Stimulated activated CD8-positive, alpha-beta memory T cell treated with anti-CD3 and anti-CD28 coated beads, Interleukin-4, amount 100 ng/mL, for 24 hours (primary cell): Measurements from ENCODE around the gene IL19.
"Not testable (repeated sequence)": the region's sequence is repeated elsewhere in the genome, so short reads cannot be mapped to it uniquely, and the experiment has no call there.

Experiments
- DNase-seq: peaks from one replicate; pipeline ENCODE4 v3.0.0-alpha.2; 2020; ENCODE audit warnings: low read depth

IL19 gene

GRCh38 chr1:206833801-206834200, 63.2 kb downstream of the IL19 start:
- no peak for DNase-seq

DNA sequence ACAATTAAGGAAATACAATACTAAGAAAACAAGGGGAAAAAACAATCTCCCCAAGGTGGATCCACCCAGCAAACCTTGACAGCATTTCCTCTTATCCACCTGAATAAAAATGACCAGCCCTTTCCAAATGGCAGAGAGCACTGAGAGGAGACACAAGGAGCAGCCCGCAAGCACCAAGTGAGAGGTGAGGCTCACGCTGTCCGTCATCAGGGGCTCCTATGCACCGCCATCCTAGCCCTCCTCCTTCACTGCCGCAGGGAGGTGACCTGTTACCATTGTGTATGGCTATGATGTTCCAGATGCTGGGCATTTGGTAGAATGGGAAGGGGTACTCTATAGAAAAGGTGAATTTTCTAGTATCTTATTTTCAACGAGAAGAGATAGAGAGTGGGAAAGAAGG, 63.6 kb downstream of the IL19 start:
- DNase-seq, result no peak

DNA sequence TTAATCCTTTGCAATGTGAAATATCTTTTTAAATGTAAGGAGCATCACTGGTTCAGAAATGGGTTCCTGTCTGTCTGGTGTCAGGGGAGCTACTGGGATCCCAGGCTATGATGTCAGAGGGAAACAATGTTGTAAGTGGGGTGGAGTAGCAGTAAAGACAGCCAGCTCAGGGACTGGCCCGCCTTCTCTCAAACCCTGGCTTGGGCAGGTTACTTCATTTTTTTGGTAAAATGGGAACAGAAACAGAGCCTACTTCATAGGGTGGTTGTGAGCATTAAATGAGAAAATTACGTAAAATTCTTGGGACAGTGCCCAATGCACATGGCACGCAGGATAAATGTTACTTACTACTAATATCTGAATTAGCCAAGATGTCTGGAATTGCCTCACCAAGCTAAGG, 64.1 kb downstream of the IL19 start:
- no peak for DNase-seq

DNA sequence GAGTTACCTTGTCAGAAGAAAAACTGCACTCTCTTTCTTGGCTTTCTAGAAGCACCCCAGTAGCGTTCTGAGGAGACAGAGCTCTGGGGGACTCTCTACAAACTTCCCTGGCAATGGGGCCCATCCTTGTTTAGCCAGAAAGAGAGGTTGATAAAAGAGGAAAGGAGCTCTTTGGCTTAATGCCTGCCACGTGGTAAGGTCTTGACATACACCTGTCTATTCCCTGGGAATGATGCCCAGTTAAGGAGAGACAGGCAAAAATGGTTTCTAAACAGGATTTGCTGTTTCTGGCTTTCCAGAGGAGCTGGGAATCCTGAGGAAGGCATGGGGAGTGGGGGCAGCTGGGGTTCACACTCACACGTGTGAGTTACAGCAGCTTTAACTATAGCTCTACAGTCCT, 64.6 kb downstream of the IL19 start:
- DNase-seq, result no peak

- no peak for DNase-seq
These were observed 65.5 kb downstream of the IL19 start for GRCh38 chr1:206836111-206836510.

GRCh38 chr1:206839006-206839560, 68.5 kb downstream of the IL19 start:
- DNase-seq, result no peak

DNA sequence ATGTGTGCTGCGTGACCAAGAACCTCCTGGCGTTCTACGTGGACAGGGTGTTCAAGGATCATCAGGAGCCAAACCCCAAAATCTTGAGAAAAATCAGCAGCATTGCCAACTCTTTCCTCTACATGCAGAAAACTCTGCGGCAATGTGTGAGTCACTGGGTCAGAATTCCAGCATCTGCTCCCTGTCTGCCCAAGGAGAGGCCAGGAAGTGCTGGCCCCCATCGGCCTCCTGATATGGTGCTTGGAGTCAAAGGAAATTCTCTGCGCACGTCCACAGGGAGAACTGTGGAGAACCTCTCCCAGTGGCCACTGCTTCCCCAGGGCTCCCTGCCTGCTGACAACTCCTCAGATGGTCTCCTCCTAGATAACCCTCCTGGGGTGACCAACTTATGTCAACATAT, 69.3 kb downstream of the IL19 start:
- DNase-seq, result no peak

- DNase-seq, result no peak
These were observed 71.2 kb downstream of the IL19 start for GRCh38 chr1:206841609-206842323.

DNA sequence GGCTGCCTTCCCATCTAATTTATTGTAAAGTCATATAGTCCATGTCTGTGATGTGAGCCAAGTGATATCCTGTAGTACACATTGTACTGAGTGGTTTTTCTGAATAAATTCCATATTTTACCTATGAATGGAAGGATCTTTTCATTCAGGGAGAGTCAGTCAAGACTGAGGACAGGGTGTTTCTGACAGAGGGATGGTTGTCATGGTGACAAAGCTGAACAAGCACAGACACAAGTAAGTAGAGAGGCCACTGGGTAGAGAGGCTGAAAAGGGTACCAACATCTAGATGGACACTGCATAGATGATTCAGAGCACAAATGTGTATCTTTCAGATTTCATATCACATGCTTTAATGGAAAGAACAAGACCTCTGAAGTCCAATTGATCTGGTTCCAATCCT, 72.3 kb downstream of the IL19 start:
- no peak for DNase-seq

- no peak for DNase-seq
These were observed 73.1 kb downstream of the IL19 start for GRCh38 chr1:206843626-206844025.

- DNase-seq, result no peak
These were observed 75.9 kb downstream of the IL19 start for GRCh38 chr1:206846487-206846886.

GRCh38 chr1:206847337-206847834, 76.8 kb downstream of the IL19 start:
- no peak for DNase-seq

DNA sequence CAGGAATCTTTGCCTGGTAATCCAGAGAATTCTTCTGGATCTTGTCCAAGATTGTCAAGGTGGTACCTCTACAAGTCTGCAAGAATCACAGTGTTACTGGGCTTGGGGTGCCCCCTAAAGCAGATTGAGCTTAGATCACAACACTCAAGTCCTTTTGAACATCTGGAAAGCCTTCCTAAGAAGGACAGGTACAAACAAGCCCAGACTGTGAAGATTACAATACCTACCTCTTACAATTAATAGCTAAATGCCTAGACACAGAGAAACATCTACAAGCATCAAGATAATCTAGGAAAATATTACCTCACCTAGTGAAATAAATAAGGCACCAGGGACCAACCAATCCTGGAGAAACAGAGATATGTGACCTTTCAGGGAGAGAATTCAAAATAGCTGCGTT, 77.4 kb downstream of the IL19 start:
- no peak for DNase-seq

DNA sequence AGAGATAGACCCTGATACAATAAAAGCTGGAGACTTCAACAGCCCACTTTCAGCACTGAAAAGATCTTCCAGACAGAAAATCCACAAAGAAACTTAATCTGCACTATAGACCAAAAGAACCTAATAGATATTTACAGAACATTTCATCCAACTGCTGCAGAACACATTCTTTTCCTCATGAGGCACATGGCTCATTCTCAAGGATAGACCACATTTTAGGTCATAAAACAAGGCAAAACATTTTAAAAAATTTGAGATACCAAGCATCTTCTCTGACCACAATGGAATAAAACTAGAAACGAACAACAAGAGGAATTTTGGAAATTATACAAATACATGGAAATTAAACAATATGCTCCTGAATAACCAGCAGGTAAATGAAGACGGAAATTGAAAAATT, 79.8 kb downstream of the IL19 start:
- no peak for DNase-seq

- no peak for DNase-seq
These were observed 80.9 kb downstream of the IL19 start for GRCh38 chr1:206851341-206852010.

DNA sequence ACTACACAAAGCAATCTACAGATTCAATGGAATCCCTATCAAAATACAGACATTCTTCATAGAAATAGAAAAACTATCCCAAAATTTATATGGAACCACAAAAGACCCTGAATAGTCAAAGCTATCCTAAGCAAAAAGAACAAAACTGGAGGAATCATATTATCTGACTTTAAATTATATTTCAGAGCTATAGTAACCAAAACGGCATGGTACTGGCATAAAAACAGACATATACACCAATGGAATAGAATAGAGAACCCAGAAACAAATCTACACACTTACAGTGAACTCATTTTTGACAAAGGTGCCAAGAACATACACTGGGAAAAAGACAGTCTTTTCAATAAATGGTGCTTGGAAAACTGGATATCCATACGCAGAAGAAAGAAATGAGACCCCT, 82.1 kb downstream of the IL19 start:
- not testable (repeated sequence) for DNase-seq

- DNase-seq, result not testable (repeated sequence)
These were observed 83.1 kb downstream of the IL19 start for GRCh38 chr1:206853696-206854095.

DNA sequence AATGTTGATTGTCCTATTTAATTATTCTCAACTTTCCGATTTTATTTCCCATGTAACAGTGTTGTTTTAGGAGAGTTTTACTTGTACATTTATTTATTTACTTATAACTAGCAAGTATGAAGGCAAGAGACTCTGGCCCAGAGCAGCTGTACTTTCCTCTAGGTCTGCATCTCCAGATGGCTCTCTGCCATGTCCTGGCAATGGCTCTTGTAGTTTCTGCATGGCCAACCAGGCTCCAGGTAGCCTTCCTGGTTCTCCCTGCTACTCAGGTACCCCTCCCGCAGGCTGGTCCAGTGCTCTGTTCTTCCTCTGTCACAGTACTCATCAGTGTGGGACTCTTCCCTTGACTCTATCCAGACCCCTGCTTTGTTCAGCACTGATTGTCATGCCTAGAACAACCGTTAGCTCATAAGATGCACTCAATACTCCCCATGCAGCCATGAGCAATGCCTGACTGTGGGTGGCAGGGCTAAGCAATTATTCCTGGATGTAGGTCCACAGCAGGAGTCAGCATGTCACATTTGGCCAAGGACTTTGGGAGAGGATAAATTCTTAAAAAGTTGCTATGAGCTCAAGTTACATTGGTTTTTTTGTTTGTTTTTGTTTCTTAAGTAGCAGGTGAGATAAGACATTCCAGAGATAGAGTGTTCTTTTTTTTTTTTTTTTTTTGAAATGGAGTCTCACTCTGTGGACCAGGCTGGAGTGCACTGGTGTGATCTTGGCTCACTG, 84.0 kb downstream of the IL19 start:
- no peak for DNase-seq

- DNase-seq, result no peak
These were observed 85.3 kb downstream of the IL19 start for GRCh38 chr1:206855859-206856258.

GRCh38 chr1:206856674-206857464, 86.3 kb downstream of the IL19 start:
- no peak for DNase-seq

- DNase-seq, result no peak
These were observed 88.5 kb downstream of the IL19 start for GRCh38 chr1:206859082-206859521.

DNA sequence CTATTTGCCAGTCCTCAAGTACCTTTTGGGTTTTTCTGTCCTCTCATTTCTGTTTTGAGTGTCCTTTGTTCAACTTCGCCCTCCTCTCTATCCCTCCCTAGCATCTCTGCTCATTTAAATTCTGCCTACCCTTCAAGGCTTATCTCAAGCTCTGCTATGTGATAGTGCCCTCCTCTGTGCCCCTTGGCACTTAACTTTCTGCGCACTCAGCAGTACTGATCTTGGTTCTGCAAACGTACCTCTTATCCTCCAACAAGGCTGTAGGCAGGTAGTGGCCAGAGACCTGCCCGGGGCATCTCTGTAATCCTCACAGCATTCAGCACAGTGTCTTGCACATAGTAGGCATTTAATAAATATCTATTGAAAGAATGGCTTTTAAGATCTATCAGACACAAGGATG, 89.6 kb downstream of the IL19 start:
- no peak for DNase-seq
